Measurements from ENCODE around the gene PVALB. TPM values are rescaled to one million over a fixed set of nuclear protein-coding genes. Genes with fewer than 3 reads are reported as not detected.
A peak's percentile ranks its signal among the peaks of the same experiment; 100 is the strongest.

The PVALB gene, protein sequence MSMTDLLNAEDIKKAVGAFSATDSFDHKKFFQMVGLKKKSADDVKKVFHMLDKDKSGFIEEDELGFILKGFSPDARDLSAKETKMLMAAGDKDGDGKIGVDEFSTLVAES
- total RNA-seq, result not detected
- polyA plus RNA-seq, result not detected

DNA sequence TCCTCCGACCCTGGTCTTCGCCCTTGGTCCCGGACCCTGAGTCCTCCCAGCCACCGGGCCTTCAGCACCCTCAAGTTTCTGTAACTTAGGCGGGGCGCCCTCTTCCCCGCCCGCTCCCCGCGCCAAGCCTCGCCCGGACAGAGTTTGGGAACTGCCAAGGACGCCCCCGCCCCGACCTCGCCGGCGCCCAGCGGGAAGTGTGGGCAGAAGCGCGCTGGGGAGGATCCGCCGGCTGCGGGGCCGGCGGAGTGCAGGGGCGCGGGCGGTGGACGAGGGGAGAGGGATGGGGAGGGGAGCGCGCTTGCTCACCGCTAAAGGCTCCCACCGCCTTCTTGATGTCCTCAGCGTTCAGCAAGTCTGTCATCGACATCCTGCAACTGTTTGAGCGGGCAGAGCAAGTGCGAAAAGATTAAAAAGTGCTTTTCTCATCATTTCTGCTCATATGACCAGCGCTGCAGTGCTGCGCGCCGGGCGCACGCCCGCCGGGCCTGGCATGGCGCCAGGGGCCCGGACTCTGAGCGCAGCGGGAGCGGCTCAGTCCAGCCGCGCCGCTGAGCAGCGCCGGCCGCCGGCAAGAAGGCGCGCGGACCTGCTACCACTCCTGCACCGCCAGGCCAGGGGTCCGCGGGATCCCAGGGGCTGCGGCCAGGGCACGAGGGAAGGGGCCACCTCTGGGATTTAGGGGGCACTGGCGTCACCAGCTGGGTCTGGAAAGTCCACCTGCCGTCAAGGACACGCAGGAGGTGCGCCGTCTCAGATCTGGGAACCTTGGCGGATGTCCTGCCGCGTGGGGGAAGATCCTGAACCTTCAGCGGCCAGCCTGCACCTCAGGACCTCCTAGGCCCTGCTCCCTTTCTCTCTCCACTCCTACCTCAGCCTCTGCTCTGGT, at the start of gene PVALB:
PVALB (minus strand) TSS at position 400 of the 889 bp plus-strand sequence; CDS start at position 370, 30 bp downstream.
- H3K36me3 Mint-ChIP-seq, result no peaks in the 10 kb centered on the region
- H3K27ac Mint-ChIP-seq, result peak within 1 kb of the TSS in 1 of 8 donors; percentile 50
- peaks cover 0 to 11% (median 2%) of the 10 kb centered on the region in 3 donors for H3K4me1 Mint-ChIP-seq
- POLR2A ChIA-PET, result no interaction called here
- Histone ChIP-seq H3K27me3 (ENCODE audit: insufficient read depth, low read length, poor library complexity, severe bottlenecking) (peaks cover 34% of the 10 kb centered on the region), H3K9me3 (ENCODE audit: low read length) (no peaks in the 10 kb centered on the region), H3K27ac (ENCODE audit: low read depth, low read length) (no peak within 1 kb of the TSS), H3K4me1 (ENCODE audit: insufficient read depth, low read length) (peaks cover 5% of the 10 kb centered on the region), H3K36me3 (ENCODE audit: insufficient read depth, low read length) (no peaks in the 10 kb centered on the region), H3K4me3 (ENCODE audit: low read length) (no peak within 1 kb of the TSS)
- H3K4me3 Mint-ChIP-seq, result peak within 1 kb of the TSS in 1 of 7 donors; percentile 38
- DNase-seq, result no peak
- H3K27me3 Mint-ChIP-seq, result peaks cover 38 to 86% of the 10 kb centered on the region in 2 donors
- H3K9me3 Mint-ChIP-seq, result no peaks in the 10 kb centered on the region
- CTCF ChIA-PET, result no interaction called here

DNA sequence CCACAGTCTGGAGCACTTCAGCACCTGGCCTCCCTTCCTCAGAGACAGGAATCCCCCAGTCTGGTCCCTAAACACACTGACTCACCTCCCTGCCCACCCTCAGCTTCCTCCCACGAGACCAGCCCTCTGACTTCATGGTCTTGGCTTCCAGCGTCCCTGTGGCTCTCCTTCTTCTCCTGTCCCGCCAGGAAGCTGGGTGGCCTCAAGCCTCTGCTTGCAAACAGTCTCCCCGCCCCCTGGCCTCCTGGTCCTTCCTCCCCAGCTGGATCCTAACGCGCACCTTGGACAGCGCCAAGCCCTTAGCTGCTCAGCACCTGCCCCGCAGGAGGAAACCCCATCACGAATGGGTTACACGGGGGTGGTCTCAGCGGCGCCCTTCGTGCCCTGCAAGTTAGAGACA, 48.5 kb upstream of the PVALB start:
- ChIA-PET CTCF (interaction anchor here (2.0 kb wide), 1 partner anchor 8 kb away, joined by 7 read pairs; no protein-coding TSS in a partner anchor), POLR2A (no interaction called here)
- no peaks in the 10 kb centered on the region for H3K27me3 ChIP-seq (ENCODE audit: insufficient read depth, low read length, poor library complexity, severe bottlenecking)
- no peak overlapping the region for H3K27ac Mint-ChIP-seq
- peaks cover 0 to 1% (median 0%) of the 10 kb centered on the region in 5 donors for H3K9me3 Mint-ChIP-seq
- peaks cover 0 to 11% (median 3%) of the 10 kb centered on the region in 3 donors for H3K36me3 Mint-ChIP-seq
- no peaks in the 10 kb centered on the region for H3K36me3 ChIP-seq (ENCODE audit: insufficient read depth, low read length)
- peaks cover 8 to 15% (median 10%) of the 10 kb centered on the region in 3 donors for H3K4me1 Mint-ChIP-seq
- H3K4me3 ChIP-seq (ENCODE audit: low read length), result no peak overlapping the region
- H3K27me3 Mint-ChIP-seq, result no peaks in the 10 kb centered on the region
- DNase-seq, result no peak
- no peaks in the 10 kb centered on the region for H3K9me3 ChIP-seq (ENCODE audit: low read length)
- no peak overlapping the region for H3K27ac ChIP-seq (ENCODE audit: low read depth, low read length)
- no peaks in the 10 kb centered on the region for H3K4me1 ChIP-seq (ENCODE audit: insufficient read depth, low read length)
- no peak overlapping the region for H3K4me3 Mint-ChIP-seq

DNA sequence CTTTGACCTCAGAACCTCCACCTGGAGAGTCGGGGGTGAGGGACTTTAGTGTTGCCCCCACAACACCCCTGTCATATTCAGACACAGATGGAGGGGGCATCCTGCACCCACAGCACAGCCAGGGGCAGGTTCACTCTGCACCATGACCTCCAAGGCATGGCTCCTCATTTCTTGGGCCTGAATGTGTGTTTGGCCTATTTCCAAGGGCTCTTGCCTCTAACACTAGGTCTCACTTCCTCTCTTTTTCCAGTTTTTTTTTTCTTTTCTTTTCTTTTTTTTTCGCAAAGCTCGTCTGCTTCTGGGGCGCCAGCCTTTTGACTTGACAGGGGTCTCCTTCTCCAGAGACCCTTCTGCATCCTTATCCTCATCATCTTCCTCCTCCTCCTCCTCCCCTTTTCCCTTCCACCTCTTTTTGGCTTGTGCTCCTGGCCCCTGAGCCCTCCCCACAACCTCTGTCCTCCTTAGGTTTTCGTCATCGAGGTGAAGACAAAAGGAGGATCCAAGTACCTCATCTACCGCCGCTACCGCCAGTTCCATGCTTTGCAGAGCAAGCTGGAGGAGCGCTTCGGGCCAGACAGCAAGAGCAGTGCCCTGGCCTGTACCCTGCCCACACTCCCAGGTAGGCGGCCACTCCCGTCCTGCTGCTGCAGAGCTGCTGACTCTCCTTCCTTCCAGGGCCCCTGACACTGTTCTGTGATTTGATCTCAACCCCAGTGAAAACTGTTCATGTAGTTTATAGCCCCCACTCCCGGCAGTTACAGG, 47.8 kb upstream of the PVALB start:
- Histone ChIP-seq H3K27ac (ENCODE audit: low read depth, low read length) (no peak overlapping the region), H3K36me3 (ENCODE audit: insufficient read depth, low read length) (no peaks in the 10 kb centered on the region), H3K27me3 (ENCODE audit: insufficient read depth, low read length, poor library complexity, severe bottlenecking) (no peaks in the 10 kb centered on the region), H3K4me1 (ENCODE audit: insufficient read depth, low read length) (no peaks in the 10 kb centered on the region), H3K9me3 (ENCODE audit: low read length) (no peaks in the 10 kb centered on the region), H3K4me3 (ENCODE audit: low read length) (no peak overlapping the region)
- ChIA-PET POLR2A (no interaction called here), CTCF (interaction anchor here (2.0 kb wide), 1 partner anchor 8 kb away, joined by 7 read pairs; no protein-coding TSS in a partner anchor)
- peaks cover 10 to 18% (median 18%) of the 10 kb centered on the region in 3 donors for H3K4me1 Mint-ChIP-seq
- H3K9me3 Mint-ChIP-seq, result peaks cover 0 to 1% (median 0%) of the 10 kb centered on the region in 5 donors
- H3K27ac Mint-ChIP-seq, result peak overlapping the region in 1 of 8 donors; percentile 59
- H3K27me3 Mint-ChIP-seq, result no peaks in the 10 kb centered on the region
- no peak for DNase-seq
- peaks cover 0 to 11% (median 3%) of the 10 kb centered on the region in 3 donors for H3K36me3 Mint-ChIP-seq
- H3K4me3 Mint-ChIP-seq, result no peak overlapping the region

DNA sequence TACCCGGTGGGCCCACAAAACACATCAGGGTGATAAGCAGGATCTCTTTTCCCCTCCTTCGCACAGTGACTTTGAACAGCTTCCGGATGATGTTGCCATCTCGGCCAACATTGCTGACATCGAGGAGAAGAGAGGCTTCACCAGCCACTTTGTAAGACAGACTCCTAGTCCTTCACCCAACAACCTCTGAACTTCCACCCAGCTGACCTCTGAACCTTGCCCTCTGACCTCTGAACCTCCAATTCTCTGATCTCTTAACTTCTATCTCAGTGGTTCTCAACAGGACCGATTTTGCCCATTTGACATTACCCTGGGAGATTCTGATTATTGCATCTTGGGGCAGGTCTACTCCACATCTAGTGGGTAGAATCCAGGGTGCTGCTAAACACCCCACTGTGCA, 47.1 kb upstream of the PVALB start:
- Mint-ChIP-seq H3K27me3 (no peaks in the 10 kb centered on the region), H3K27ac (no peak overlapping the region), H3K9me3 (peaks cover 0 to 1% (median 0%) of the 10 kb centered on the region in 5 donors), H3K4me1 (peaks cover 10 to 18% (median 18%) of the 10 kb centered on the region in 3 donors), H3K4me3 (no peak overlapping the region), H3K36me3 (peaks cover 0 to 11% (median 3%) of the 10 kb centered on the region in 3 donors)
- Histone ChIP-seq H3K4me3 (ENCODE audit: low read length) (no peak overlapping the region), H3K4me1 (ENCODE audit: insufficient read depth, low read length) (no peaks in the 10 kb centered on the region), H3K9me3 (ENCODE audit: low read length) (no peaks in the 10 kb centered on the region), H3K36me3 (ENCODE audit: insufficient read depth, low read length) (no peaks in the 10 kb centered on the region), H3K27ac (ENCODE audit: low read depth, low read length) (no peak overlapping the region), H3K27me3 (ENCODE audit: insufficient read depth, low read length, poor library complexity, severe bottlenecking) (no peaks in the 10 kb centered on the region)
- CTCF ChIA-PET, result no interaction called here
- POLR2A ChIA-PET, result no interaction called here
- DNase-seq, result no peak

DNA sequence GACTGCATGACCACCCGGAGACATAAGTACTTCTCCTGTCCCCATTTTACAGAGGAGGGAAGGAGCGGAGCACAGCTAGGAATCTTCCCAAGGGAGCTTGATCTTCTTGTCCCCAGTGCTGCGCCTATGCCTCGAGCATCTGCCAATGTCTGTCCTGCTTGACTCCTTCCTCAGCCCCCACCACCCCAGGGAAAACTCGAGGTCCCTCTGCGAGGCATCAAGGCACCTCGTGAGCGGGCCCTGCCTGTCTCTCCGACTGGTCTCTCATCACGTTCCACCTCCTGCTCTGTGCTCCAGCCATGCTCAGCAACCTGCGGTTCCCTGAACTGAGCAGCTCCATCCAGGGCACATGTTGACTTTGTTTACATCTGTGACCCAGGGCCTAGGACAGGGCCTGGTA, 46.4 kb upstream of the PVALB start:
- Histone ChIP-seq H3K27me3 (ENCODE audit: insufficient read depth, low read length, poor library complexity, severe bottlenecking) (no peaks in the 10 kb centered on the region), H3K4me1 (ENCODE audit: insufficient read depth, low read length) (no peaks in the 10 kb centered on the region), H3K27ac (ENCODE audit: low read depth, low read length) (no peak overlapping the region), H3K4me3 (ENCODE audit: low read length) (no peak overlapping the region), H3K9me3 (ENCODE audit: low read length) (no peaks in the 10 kb centered on the region), H3K36me3 (ENCODE audit: insufficient read depth, low read length) (no peaks in the 10 kb centered on the region)
- Mint-ChIP-seq H3K4me1 (peaks cover 10 to 18% (median 18%) of the 10 kb centered on the region in 3 donors), H3K36me3 (peaks cover 0 to 11% (median 3%) of the 10 kb centered on the region in 3 donors), H3K9me3 (peaks cover 0 to 1% (median 0%) of the 10 kb centered on the region in 5 donors), H3K27ac (peak overlapping the region in 1 of 8 donors; percentile 76), H3K4me3 (no peak overlapping the region), H3K27me3 (no peaks in the 10 kb centered on the region)
- ChIA-PET POLR2A (no interaction called here), CTCF (no interaction called here)
- DNase-seq, result no peak

DNA sequence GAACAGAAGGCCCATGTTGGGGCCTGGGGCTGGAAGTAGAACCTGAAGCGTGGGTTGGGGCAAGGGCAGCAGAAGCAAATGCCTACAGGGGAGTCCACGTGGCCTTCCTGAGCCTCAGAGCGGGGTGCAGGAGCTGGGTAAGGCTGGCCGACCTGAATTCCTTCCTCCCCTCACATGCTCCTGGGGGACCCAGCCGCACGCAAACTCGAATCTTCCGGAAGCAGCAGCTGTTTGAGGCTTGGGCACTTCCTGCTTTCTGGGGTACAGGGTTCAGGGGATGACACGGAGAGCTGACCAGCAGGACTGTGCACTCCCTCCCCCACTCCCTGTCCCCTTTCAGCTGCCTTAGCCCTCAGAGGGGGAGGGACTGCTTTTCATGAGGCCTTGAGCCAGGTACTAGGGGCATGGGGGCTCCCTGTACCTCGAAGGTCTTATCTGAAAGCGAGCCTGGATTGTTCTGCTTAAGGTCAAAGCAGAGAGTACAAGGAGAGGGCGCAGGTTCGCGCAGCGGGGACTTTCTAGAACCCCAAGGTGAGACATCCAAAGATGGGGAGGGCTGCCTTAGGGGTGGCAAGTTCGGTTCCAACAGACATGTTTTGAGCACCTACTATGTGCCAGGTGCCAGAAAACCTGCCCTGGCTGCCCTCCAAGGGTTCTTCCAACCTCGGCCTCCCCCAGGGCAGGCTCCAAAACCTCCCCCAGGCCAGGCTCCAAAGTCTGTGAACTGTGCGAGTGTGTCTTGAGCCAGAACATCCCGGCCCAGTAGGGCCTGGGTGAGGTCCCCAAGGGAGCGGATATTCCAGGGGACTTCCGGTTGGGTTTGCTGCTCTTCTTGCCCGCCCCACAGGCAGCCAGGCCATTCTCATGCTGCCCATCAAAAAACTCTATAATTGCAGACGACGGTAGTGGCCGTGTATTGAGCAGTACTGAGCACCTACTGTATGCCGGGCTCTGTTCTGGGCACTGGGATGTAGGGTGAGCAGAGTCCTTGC, 45.7 kb upstream of the PVALB start:
- Histone ChIP-seq H3K4me3 (ENCODE audit: low read length) (no peak overlapping the region), H3K36me3 (ENCODE audit: insufficient read depth, low read length) (no peaks in the 10 kb centered on the region), H3K27ac (ENCODE audit: low read depth, low read length) (no peak overlapping the region), H3K9me3 (ENCODE audit: low read length) (no peaks in the 10 kb centered on the region), H3K4me1 (ENCODE audit: insufficient read depth, low read length) (no peaks in the 10 kb centered on the region), H3K27me3 (ENCODE audit: insufficient read depth, low read length, poor library complexity, severe bottlenecking) (no peaks in the 10 kb centered on the region)
- H3K27ac Mint-ChIP-seq, result peak overlapping the region in 1 of 8 donors; percentile 59
- POLR2A ChIA-PET, result no interaction called here
- peak overlapping the region in 1 of 7 donors; percentile 13 for H3K4me3 Mint-ChIP-seq
- H3K36me3 Mint-ChIP-seq, result peaks cover 0 to 9% (median 3%) of the 10 kb centered on the region in 3 donors
- H3K4me1 Mint-ChIP-seq, result peaks cover 10 to 18% (median 18%) of the 10 kb centered on the region in 3 donors
- DNase-seq, result no peak
- CTCF ChIA-PET, result no interaction called here
- peaks cover 0 to 1% (median 0%) of the 10 kb centered on the region in 5 donors for H3K9me3 Mint-ChIP-seq
- no peaks in the 10 kb centered on the region for H3K27me3 Mint-ChIP-seq
